Astrocyte of the spinal cord (primary cell): ENCODE measurements around the gene PLSCR5.

Experiments used
- DNase-seq: peaks from one replicate; pipeline ENCODE4 v3.0.0; 2011; ENCODE audit warnings: low read depth, low spot score
- H3K4me3 ChIP-seq: 2 replicates; pipeline ENCODE4 v1.5.1; 2011; ENCODE audit warnings: low read depth, mild to moderate bottlenecking, low read length, moderate library complexity
- in situ Hi-C: cut with HindIII; loops from 2 replicates; pipeline ENCODE4 v1.10.0; 2017; ENCODE audit warnings: low sequenced_read_pairs
- TF ChIP-seq, protein P1 (sequence below): IDR thresholded peaks from 2 replicates; pipeline ENCODE4 v1.5.1; 2012; ENCODE audit warnings: low read depth, mild to moderate bottlenecking, low read length, inconsistent platforms

Gene PLSCR5

DNA sequence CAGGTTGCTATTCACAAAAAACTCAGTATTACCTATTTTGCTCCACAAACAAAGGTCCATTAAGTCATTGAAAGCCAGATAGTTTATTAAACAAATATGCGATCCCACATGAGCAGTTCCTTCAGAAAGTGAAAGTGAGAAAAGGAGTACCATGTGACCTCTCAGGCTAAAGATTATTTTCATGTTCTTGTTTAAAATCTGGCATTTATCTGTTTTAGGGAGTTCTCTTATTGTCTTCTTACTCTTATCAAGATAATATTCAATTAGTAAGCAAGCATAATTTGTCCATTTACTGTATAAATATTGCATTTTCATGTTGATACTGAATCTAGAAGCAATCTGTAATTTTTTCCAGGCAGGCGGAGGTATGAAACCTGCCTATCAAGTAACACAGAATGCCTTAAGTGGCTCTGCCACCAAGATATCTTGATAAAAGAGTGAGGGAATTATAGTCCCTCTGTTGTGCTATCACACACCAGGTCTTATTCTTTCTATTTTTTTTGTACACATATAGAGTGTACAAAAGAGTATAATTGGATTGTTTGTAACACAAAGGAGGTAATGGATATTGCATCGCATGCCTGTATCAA lies 20.1 kb upstream of the PLSCR5 start:
- in situ Hi-C loops: no loop called here
- TF ChIP-seq, protein P1, sequence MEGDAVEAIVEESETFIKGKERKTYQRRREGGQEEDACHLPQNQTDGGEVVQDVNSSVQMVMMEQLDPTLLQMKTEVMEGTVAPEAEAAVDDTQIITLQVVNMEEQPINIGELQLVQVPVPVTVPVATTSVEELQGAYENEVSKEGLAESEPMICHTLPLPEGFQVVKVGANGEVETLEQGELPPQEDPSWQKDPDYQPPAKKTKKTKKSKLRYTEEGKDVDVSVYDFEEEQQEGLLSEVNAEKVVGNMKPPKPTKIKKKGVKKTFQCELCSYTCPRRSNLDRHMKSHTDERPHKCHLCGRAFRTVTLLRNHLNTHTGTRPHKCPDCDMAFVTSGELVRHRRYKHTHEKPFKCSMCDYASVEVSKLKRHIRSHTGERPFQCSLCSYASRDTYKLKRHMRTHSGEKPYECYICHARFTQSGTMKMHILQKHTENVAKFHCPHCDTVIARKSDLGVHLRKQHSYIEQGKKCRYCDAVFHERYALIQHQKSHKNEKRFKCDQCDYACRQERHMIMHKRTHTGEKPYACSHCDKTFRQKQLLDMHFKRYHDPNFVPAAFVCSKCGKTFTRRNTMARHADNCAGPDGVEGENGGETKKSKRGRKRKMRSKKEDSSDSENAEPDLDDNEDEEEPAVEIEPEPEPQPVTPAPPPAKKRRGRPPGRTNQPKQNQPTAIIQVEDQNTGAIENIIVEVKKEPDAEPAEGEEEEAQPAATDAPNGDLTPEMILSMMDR: no peak
- DNase-seq: peak; percentile 31
- no peak overlapping the region for H3K4me3 ChIP-seq

DNA sequence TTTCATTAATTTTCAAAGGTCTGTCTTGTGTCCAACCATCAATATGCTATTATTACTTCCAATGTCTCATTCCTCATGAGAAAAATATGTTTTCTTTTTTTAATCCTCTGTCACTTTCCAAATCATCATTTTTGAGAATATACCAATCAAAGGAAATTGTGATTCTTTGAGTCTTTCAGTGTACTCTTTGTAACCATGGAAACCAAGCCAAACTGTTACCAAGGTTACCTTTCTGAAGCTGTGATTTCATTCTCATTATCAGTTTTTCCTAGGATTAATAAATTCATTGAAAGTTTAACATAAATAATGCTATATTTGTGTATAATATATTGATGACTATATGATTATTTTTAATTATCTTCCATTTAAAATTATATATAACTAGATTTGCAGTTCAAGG lies 16.6 kb upstream of the PLSCR5 start:
- no peak for DNase-seq
- no peak overlapping the region for H3K4me3 ChIP-seq
- TF ChIP-seq, protein P1: no peak
- in situ Hi-C loops: no loop called here

DNA sequence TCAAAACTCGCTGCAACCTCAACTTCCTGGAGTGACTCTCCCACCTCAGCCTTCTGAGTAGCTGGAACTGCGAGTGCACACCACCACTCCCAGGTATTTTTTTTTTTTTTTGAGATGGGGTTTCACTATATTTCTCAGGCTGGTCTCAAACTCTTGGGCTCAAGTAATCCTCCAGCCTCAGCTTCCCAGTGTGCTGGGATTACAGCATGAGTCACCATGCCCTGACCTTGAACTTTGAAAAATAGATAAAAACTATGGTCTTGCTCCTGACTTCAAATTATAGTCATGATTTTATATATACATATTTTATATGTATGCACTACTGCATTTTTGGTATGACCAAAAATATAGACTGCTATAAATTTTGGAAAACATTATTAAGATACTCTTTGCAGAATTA lies 6.9 kb upstream of the PLSCR5 start:
- no peak overlapping the region for H3K4me3 ChIP-seq
- TF ChIP-seq, protein P1: no peak
- in situ Hi-C loops: no loop called here
- DNase-seq: no peak

DNA sequence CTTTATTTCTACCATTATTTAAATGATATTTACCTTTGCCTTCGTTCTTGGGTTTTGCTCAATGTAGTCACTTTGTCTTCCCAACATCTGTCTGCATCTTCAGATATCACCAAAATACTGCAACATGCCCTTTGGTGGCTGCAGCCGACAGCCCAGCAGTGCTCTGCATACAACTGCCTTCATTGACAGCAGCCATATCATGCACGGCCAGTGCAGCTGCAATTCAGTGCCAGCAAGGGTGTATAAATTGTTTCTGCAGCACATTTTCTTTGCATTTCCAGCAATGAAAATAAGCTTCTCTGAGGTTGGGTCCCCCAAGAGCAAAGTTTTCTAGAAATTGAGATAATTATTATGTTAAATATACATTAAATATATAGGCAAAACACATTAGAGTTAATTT lies 6.0 kb upstream of the PLSCR5 start:
- TF ChIP-seq, protein P1: no peak
- H3K4me3 ChIP-seq: no peak overlapping the region
- no peak for DNase-seq
- in situ Hi-C loops: no loop called here

DNA sequence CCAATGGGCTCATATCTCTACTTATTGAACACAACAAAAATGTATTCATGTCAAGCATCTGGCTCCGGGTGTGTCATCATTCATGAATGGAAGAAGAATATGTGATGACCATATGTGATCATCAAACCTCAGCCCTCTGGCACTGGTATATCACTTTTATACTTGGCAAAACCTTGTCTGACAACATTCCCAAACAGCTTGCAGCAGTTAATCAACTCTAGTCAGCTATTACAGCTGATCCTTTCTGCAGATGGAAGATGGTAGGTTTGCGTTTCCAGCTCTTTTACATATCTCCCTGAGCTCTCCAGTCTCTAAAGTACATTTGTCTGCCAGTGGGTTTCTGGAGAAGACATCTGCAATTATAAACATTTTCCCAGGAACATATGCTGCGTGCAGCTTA lies 6.6 kb downstream of the PLSCR5 start:
- H3K4me3 ChIP-seq: no peak overlapping the region
- no peak for DNase-seq
- in situ Hi-C loops: no loop called here
- TF ChIP-seq, protein P1: no peak

DNA sequence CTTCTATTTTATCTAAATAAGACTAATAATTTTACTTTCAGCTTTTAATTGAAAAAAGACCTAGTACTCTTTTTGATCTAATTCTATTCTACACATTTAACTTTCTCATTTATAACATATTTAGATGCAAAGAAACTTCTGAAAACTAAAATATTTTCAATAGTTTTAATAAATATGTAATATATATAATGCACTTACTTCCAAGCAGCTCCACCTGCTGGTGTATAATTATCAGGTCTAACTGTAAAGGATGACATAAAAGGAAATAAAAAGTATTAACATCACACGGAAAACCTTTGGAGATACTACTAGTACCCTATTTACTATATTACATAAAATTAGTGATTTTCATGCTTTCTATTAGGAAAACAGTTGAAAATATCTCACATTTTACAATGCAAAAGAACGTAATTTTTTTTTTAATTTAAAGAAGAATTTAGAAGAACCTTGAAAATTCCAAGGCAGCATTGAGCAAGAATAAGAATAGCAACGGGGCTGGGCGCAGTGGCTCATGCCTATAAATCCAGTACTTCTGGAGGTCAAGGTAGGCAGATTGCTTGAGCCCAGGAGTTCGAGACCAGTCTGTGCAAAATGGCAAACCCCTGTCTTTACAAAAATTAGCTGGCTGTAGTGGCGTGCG lies 10.2 kb downstream of the PLSCR5 start:
- peak; percentile 35 for DNase-seq
- in situ Hi-C loops: no loop called here
- no peak overlapping the region for H3K4me3 ChIP-seq
- TF ChIP-seq, protein P1: peak; percentile 58

DNA sequence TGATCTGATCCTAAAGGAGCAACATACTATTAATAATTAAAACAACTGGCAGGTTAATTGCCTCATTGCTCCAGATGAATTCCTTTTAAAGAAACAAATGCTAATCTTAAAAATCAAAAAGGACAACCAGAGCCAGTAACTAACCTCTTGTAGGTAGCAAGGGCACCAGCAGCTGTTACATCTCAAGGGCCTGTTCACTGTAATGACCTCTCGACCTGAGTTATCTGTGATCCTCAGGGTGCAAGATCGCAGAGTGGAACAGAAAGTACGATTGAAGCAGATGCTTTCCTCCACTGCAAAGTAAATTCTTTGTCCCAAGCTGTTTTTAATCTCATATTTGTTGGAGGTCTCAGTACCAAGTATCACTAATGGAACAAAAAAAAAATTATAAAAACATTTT lies 11.4 kb downstream of the PLSCR5 start:
- in situ Hi-C loops: no loop called here
- TF ChIP-seq, protein P1: no peak
- DNase-seq: no peak
- no peak overlapping the region for H3K4me3 ChIP-seq
